GM13976 (cell line): ENCODE data around the gene FLVCR1.

ENCODE experiments used
- DNase-seq: peaks from one replicate; pipeline ENCODE4 v3.0.0; 2012; ENCODE audit warnings: low spot score
- in situ Hi-C: fragments of 300-500 bp; cut with MboI; formaldehyde crosslinking; loops from one replicate; pipeline ENCODE4 v1.12.0; 2022; ENCODE audit warnings: low sequenced_read_pairs, mixed read lengths, inconsistent platforms; ENCODE audit not compliant: unreplicated experiment
- TF ChIP-seq, protein P1 (sequence below): IDR thresholded peaks from 2 replicates; pipeline ENCODE4 v1.5.1; 2012; ENCODE audit warnings: borderline replicate concordance, mild to moderate bottlenecking; ENCODE audit not compliant: insufficient read depth; ENCODE audit errors: extremely low read depth, missing control alignments, control extremely low read depth

The FLVCR1 gene

DNA sequence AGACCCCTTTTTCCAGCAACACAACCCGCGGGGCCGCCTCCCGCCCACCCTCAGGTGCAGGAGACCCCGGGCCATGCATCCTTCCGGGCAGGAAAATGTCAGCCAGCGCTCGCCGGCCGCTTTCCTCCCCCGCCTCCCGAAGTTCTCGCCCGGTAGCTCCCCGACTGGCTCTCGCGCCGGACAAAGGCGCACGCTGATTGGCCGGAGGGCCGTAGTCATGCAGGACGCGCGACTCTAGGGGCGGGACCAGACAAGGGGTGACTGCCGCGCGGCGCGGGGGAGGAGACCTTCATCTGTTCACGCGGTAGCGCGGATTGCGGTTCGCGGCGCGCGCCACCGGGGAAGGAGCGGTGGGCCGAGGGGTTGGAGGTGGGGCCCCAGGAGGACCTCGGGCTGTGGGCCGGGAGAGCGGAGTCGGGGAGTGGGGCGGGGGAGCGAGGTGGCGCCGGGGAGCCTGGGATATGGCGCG, at the start of gene FLVCR1:
Gene FLVCR1, plus strand, starts transcription at position 284 of the 469 bp plus-strand sequence. Its CDS starts 178 bp downstream, at position 462.
- TF ChIP-seq, protein P1, sequence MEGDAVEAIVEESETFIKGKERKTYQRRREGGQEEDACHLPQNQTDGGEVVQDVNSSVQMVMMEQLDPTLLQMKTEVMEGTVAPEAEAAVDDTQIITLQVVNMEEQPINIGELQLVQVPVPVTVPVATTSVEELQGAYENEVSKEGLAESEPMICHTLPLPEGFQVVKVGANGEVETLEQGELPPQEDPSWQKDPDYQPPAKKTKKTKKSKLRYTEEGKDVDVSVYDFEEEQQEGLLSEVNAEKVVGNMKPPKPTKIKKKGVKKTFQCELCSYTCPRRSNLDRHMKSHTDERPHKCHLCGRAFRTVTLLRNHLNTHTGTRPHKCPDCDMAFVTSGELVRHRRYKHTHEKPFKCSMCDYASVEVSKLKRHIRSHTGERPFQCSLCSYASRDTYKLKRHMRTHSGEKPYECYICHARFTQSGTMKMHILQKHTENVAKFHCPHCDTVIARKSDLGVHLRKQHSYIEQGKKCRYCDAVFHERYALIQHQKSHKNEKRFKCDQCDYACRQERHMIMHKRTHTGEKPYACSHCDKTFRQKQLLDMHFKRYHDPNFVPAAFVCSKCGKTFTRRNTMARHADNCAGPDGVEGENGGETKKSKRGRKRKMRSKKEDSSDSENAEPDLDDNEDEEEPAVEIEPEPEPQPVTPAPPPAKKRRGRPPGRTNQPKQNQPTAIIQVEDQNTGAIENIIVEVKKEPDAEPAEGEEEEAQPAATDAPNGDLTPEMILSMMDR, result no peak
- in situ Hi-C loops, result no loop called here

DNA sequence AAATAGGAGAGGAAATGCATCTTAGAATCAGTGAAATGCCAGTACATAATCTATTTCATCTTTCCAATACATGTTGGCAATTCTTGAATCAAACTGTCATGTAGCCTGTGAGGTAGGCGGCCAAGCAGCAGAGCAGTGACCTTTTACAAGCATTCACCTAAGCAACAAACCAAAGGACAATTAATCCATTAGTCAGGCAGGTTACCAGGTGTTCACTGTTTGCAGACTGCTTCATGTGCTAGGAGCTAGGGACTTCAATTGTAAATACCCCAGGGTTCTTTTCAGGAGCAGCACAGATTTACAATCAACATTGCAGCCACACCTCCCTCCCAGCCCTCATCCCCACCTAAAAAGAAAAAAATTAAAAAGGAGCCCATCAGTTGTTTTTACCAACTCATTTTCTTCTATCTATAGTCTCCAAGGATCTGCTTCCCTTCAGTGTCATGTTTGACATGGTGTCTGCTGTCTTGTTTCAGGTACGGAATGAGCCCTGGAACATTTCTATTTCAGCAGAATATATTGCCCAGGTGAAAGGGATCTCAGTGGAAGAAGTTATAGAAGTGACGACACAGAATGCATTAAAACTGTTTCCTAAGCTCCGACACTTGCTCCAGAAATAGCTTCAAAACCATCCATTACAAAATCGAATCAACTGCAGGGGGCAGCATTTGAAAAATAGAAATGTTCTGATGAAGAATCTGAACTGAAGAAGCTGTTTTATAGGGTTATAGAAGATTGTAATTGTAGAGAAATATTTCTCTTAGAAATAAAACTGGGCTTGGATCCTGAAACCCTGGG, 43.3 kb upstream of the FLVCR1 start:
- in situ Hi-C loops, result no loop called here
- TF ChIP-seq, protein P1, result no peak
- DNase-seq, result no peak

More for the DNA sequence above, at the start of gene FLVCR1:
- peak; percentile 98 for DNase-seq

DNA sequence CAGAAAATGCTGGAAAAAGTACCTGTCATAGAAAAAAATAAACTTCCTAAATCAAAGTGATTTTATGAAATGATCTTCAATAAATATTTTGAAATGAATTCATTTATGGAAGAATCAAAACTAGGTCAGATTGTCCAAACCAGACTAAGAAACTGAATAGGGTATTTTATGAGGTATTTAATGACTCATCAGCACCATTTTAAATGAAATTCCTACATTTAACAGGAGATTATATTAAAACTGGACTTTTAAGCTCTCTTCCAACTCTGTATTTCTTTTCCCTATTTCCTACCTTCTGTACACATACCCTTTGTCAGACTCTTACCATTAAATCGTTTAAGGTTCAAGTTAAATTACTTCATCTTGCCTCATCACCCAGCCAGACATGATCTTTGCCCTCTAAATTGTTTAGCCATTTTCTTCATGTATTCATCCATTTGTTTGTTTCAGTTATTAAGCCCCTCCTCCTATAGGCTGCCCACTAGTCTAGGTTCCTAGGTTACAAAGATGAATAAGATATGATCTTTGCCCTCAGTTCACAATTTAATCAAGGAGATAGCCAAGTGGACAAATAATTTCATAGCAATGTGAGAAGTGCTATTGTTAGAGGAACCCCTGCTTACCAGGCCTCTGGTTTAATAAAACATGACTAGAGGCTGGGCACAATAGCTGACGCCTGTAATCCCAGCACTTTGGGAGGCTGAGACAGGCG, 41.4 kb upstream of the FLVCR1 start:
- DNase-seq, result no peak

DNA sequence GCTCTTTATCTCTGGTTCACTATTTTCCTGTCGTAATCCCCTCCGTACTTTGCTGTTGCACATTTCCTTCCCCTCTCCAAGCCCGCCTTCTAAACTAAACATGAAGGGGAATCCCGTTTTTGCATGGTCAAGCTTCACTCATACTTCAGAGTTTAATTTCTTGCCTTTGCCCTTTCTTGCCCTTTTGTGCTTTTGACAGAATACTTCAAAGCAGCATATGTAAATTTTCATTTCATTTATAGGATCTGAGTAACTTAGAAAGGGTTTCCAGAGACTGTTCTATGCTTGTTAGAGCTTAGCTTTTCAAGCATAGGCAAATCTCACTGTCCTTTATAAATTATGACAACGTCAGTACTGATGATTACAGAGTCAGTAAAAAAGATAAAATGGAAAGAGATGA, 38.3 kb upstream of the FLVCR1 start:
- in situ Hi-C loops, result no loop called here
- DNase-seq, result peak; percentile 50
- TF ChIP-seq, protein P1, result no peak

More for the DNA sequence above, 41.4 kb upstream of the FLVCR1 start:
- in situ Hi-C loops, result no loop called here
- TF ChIP-seq, protein P1, result no peak

DNA sequence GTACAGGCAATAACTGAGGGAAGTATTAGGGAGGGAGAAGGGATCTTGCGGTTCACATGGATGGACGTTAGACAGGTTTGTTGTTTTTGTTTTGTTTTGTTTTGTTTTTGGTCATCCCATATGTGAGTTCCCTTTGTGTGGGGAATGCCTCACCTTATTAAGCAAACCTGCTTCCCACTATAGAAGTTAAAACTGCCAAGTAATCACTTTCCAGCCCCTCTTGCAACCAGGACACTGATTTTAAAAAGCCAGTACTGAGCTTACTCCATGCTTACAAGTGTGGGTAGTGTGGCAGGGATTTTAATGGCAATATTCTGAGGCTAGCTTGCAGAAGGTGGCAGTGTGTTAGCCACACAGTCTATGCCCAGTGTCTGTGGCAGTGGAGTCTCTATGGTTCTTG, 37.1 kb upstream of the FLVCR1 start:
- TF ChIP-seq, protein P1, result no peak
- DNase-seq, result no peak
- in situ Hi-C loops, result no loop called here

DNA sequence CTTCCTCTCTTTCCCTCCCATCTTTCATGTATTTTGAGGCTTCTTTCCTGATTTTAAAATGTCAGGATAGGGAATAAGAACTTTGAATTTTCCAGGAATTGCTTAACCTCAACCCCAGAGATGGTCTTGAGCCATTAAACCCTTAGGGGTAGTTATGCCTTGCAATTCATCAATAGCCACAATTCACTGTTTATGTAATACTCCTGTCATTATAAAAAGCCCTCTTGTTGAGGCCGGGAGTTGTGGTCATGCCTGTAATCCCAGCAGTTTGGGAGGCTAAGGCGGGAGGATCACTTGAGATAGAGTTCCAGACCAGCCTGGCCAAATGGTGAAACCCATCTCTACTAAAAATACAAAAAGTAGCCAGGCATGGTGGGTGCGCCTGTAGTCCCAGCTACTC, 35.1 kb upstream of the FLVCR1 start:
- no peak for DNase-seq
- in situ Hi-C loops, result no loop called here
- TF ChIP-seq, protein P1, result no peak
